Esophagus squamous epithelium (tissue), 4 donors: Measurements from ENCODE around the gene RAP2B.
"Not testable (repeated sequence)": the region's sequence is repeated elsewhere in the genome, so short reads cannot be mapped to it uniquely, and the experiment has no call there.

Experiments used
- POLR2A ChIP-seq, 4 donors: fragments of 450-650 bp; IDR thresholded peaks; one replicate each; pipeline ENCODE4 v1.6.1; 2017; ENCODE audit warnings: antibody characterized with exemption in 4 of 4, mild to moderate bottlenecking in 4 of 4, moderate library complexity in 3 of 4
- TF ChIP-seq, protein P1 (sequence below), 6 experiments: fragments of 450-650 bp in 4 of 6; fragments of 200-600 bp in 2 of 6; sonication (generic) in 2 of 6; IDR thresholded peaks; one replicate each; pipeline ENCODE4 v1.5.1; 2016 to 2019; ENCODE audit warnings: antibody characterized with exemption in 6 of 6, mild to moderate bottlenecking in 4 of 6, moderate library complexity in 4 of 6

DNA sequence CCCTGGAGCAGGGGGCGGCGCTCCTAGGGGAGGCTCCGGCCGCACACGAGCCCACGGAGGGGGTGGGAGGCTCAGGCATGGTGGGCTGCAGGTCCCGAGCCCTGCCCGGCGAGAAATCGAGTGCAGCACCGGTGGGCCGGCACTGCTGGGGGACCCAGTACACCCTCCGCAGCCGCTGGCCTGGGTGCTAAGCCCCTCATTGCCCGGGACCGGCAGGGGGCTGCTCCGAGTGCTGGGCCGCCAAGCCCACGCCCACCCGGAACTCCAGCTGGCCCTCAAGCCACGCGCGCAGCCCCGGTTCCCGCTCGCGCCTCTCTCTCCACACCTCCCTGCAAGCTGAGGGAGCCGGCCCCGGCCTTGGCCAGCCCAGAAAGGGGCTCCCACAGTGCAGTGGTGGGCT lies 6.2 kb upstream of the RAP2B start:
- TF ChIP-seq, protein P1, sequence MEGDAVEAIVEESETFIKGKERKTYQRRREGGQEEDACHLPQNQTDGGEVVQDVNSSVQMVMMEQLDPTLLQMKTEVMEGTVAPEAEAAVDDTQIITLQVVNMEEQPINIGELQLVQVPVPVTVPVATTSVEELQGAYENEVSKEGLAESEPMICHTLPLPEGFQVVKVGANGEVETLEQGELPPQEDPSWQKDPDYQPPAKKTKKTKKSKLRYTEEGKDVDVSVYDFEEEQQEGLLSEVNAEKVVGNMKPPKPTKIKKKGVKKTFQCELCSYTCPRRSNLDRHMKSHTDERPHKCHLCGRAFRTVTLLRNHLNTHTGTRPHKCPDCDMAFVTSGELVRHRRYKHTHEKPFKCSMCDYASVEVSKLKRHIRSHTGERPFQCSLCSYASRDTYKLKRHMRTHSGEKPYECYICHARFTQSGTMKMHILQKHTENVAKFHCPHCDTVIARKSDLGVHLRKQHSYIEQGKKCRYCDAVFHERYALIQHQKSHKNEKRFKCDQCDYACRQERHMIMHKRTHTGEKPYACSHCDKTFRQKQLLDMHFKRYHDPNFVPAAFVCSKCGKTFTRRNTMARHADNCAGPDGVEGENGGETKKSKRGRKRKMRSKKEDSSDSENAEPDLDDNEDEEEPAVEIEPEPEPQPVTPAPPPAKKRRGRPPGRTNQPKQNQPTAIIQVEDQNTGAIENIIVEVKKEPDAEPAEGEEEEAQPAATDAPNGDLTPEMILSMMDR (IDR thresholded peaks at IDR 0.05) = not testable (repeated sequence)
- not testable (repeated sequence) for TF ChIP-seq POLR2A (IDR thresholded peaks at IDR 0.05)
